HEK293 (cell line): ENCODE data around the gene TLE3.

Experiments used
- CTCF ChIA-PET: fragments of 350-600 bp; formaldehyde crosslinking; extraction: SDS; loops from one replicate; lab custom pipeline; 2021; ENCODE audit warnings: antibody characterized with exemption; lab: Yijun Ruan, JAX
- POLR2A ChIA-PET: fragments of 300-600 bp; formaldehyde crosslinking; extraction: SDS; loops from one replicate; lab custom pipeline; 2020; ENCODE audit warnings: antibody characterized with exemption, inconsistent platforms; lab: Yijun Ruan, JAX
- H3K27ac ChIP-seq: fragments of 200-500 bp; sonication (Bioruptor generic); 2 replicates; pipeline ENCODE4 v1.5.1; 2014; ENCODE audit warnings: low read depth, low read length, control low read depth, inconsistent platforms; ENCODE audit errors: extremely low read depth
- H3K36me3 ChIP-seq, 2 experiments: fragments of 200-500 bp in 1 of 2; sonication (Bioruptor generic) in 1 of 2; 1 replicate in 1 of 2; 2 replicates in 1 of 2; pipeline ENCODE4 v1.5.1; 2014 to 2017; ENCODE audit warnings: inconsistent platforms in 2 of 2, low read length in 2 of 2; ENCODE audit not compliant: control insufficient read depth in 2 of 2, insufficient read depth in 1 of 2
- H3K4me1 ChIP-seq: fragments of 200-500 bp; sonication (Bioruptor generic); 2 replicates; pipeline ENCODE4 v1.5.1; 2014; ENCODE audit warnings: mild to moderate bottlenecking, low read length, inconsistent platforms; ENCODE audit not compliant: control insufficient read depth, insufficient read depth
- H3K4me3 ChIP-seq: 2 replicates; pipeline ENCODE4 v1.5.1; 2011; ENCODE audit warnings: low read depth, mild to moderate bottlenecking, control low read depth, low read length, moderate library complexity
- H3K9me3 ChIP-seq: fragments of 200-500 bp; sonication (Bioruptor generic); 2 replicates; pipeline ENCODE4 v1.5.1; 2014; ENCODE audit warnings: low read depth, low read length, inconsistent platforms; ENCODE audit not compliant: control insufficient read depth, insufficient read depth
- FEZF1 ChIP-seq: fragments of 450-650 bp; formaldehyde crosslinking; IDR thresholded peaks from 2 replicates; pipeline ENCODE4 v1.5.1; 2016; ENCODE audit warnings: missing biosample characterization, missing genetic modification characterization
- HOXD13 ChIP-seq: sonication (generic); formaldehyde crosslinking; IDR thresholded peaks from 2 replicates; pipeline ENCODE4 v1.8.0; 2022; ENCODE audit warnings: missing genetic modification reagents, borderline replicate concordance
- IKZF3 ChIP-seq: fragments of 450-650 bp; IDR thresholded peaks from 2 replicates; pipeline ENCODE4 v1.5.0; 2018; ENCODE audit warnings: missing biosample characterization, mild to moderate bottlenecking, missing genetic modification characterization, moderate library complexity
- KLF10 ChIP-seq: fragments of 450-650 bp; IDR thresholded peaks from 2 replicates; pipeline ENCODE4 v1.5.1; 2018; ENCODE audit warnings: missing biosample characterization, mild to moderate bottlenecking, missing genetic modification characterization
- OVOL3 ChIP-seq: fragments of 450-650 bp; formaldehyde crosslinking; IDR thresholded peaks from 2 replicates; pipeline ENCODE4 v1.5.1; 2016; ENCODE audit warnings: missing biosample characterization, missing genetic modification characterization
- PRDM1 ChIP-seq: fragments of 450-650 bp; formaldehyde crosslinking; IDR thresholded peaks from 2 replicates; pipeline ENCODE4; 2016; ENCODE audit warnings: missing biosample characterization, missing genetic modification characterization
- SP7 ChIP-seq: fragments of 450-650 bp; formaldehyde crosslinking; IDR thresholded peaks from 2 replicates; pipeline ENCODE4 v1.5.1; 2016; ENCODE audit warnings: missing biosample characterization, missing genetic modification characterization
- ZBTB1 ChIP-seq: fragments of 450-650 bp; formaldehyde crosslinking; IDR thresholded peaks from 2 replicates; pipeline ENCODE4 v1.5.1; 2016; ENCODE audit warnings: missing biosample characterization, missing genetic modification characterization
- ZBTB17 ChIP-seq: fragments of 450-650 bp; formaldehyde crosslinking; IDR thresholded peaks from 2 replicates; pipeline ENCODE4 v1.5.1; 2016; ENCODE audit warnings: missing biosample characterization, missing genetic modification characterization
- ZBTB8A ChIP-seq: fragments of 450-650 bp; formaldehyde crosslinking; IDR thresholded peaks from 2 replicates; pipeline ENCODE4 v1.5.1; 2016; ENCODE audit warnings: missing biosample characterization, missing genetic modification characterization
- ZEB2 ChIP-seq: fragments of 450-650 bp; formaldehyde crosslinking; IDR thresholded peaks from 2 replicates; pipeline ENCODE4 v1.5.1; 2016; ENCODE audit warnings: missing biosample characterization, missing genetic modification characterization
- ZFP41 ChIP-seq: fragments of 450-650 bp; formaldehyde crosslinking; IDR thresholded peaks from 2 replicates; pipeline ENCODE4 v1.5.1; 2016; ENCODE audit warnings: missing biosample characterization, missing genetic modification characterization, borderline replicate concordance
- ZNF19 ChIP-seq: fragments of 450-650 bp; formaldehyde crosslinking; IDR thresholded peaks from 2 replicates; pipeline ENCODE4; 2016; ENCODE audit warnings: missing biosample characterization, missing genetic modification characterization, low read depth
- ZNF2 ChIP-seq: fragments of 450-650 bp; formaldehyde crosslinking; IDR thresholded peaks from 2 replicates; pipeline ENCODE4 v1.5.1; 2016; ENCODE audit warnings: missing biosample characterization, missing genetic modification characterization
- ZNF24 ChIP-seq: fragments of 450-650 bp; formaldehyde crosslinking; IDR thresholded peaks from 2 replicates; pipeline ENCODE4 v1.5.1; 2016; ENCODE audit warnings: missing biosample characterization, missing genetic modification characterization
- ZNF335 ChIP-seq: fragments of 450-650 bp; formaldehyde crosslinking; conservative IDR thresholded peaks from 2 replicates; pipeline ENCODE4 v1.5.1; 2016; ENCODE audit warnings: missing biosample characterization, missing genetic modification characterization
- ZNF473 ChIP-seq: fragments of 450-650 bp; formaldehyde crosslinking; IDR thresholded peaks from 2 replicates; pipeline ENCODE4 v1.5.1; 2017; ENCODE audit warnings: missing biosample characterization, missing genetic modification characterization
- ZNF501 ChIP-seq: fragments of 450-650 bp; formaldehyde crosslinking; IDR thresholded peaks from 2 replicates; pipeline ENCODE4 v1.5.1; 2016; ENCODE audit warnings: missing biosample characterization, missing genetic modification characterization
- ZNF555 ChIP-seq: fragments of 450-650 bp; formaldehyde crosslinking; conservative IDR thresholded peaks from 2 replicates; pipeline ENCODE4 v1.5.1; 2017; ENCODE audit warnings: missing biosample characterization, mild to moderate bottlenecking, missing genetic modification characterization, inconsistent platforms
- ZNF664 ChIP-seq: fragments of 450-650 bp; formaldehyde crosslinking; IDR thresholded peaks from 2 replicates; pipeline ENCODE4 v1.5.1; 2016; ENCODE audit warnings: missing biosample characterization, missing genetic modification characterization
- ZNF776 ChIP-seq: fragments of 450-650 bp; formaldehyde crosslinking; IDR thresholded peaks from 2 replicates; pipeline ENCODE4 v1.5.0; 2017; ENCODE audit warnings: missing biosample characterization, missing genetic modification characterization, borderline replicate concordance
- ZNF843 ChIP-seq: fragments of 450-650 bp; formaldehyde crosslinking; IDR thresholded peaks from 2 replicates; pipeline ENCODE4 v1.5.1; 2016; ENCODE audit warnings: missing biosample characterization, missing genetic modification characterization
- TF ChIP-seq, protein P1 (sequence below): fragments of 450-650 bp; formaldehyde crosslinking; IDR thresholded peaks from 2 replicates; pipeline ENCODE4 v1.5.1; 2016; ENCODE audit warnings: missing biosample characterization, missing genetic modification characterization
- TF ChIP-seq, protein P2 (sequence below): fragments of 450-650 bp; formaldehyde crosslinking; IDR thresholded peaks from 2 replicates; pipeline ENCODE4 v1.5.1; 2016; ENCODE audit warnings: missing biosample characterization, missing genetic modification characterization
- TF ChIP-seq, protein P3 (sequence below): fragments of 450-650 bp; formaldehyde crosslinking; IDR thresholded peaks from 2 replicates; pipeline ENCODE4 v1.5.1; 2016; ENCODE audit warnings: missing biosample characterization, missing genetic modification characterization, low read depth

TLE3 gene

DNA sequence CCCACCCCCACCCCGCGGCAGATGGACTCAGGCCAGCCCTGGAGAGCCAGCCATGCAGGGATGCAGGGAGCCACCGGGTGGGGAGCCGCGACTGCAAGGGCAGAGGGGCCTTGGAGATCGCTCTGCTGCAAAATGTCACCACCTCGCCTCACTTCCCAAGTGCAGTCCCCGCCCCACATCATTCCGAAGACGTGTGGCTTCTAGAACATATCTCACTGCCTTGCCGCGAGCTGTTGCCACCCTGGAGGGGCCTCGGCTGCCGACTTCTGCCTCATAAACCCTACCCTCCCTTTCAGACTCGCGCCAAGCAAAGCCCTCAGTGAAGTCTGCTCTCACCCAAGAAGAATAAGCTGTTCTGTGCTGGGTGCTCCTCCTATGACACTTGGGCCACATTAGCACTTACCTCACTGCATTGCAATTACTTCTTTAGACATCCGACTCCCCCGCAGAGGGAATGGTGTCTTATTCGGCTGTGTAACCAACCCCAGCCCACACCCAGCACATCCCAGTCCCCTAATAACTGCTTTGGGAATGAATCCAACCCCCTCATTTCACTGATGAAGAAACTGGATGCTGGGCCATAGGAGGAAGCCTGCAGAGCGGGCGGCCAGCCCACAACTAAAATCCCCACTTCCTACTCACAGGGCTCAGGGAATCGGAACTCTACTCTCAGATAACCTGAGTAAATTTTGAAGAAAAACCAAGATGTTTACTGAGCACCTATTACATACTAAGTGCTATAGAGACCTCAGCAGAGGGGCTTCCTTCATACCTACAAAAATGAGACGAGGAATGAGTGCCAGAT, 8.6 kb downstream of the TLE3 start (continued):
- TF ChIP-seq SP7 (tag by site-specific recombination) (peak; percentile 100), ZNF2 (tag by site-specific recombination) (peak; percentile 51; the same call in 1 of the 2 replicates), ZNF843 (tag by site-specific recombination) (peak; percentile 82), ZNF776 (tag by site-specific recombination) (no peak), ZNF473 (tag by site-specific recombination) (no peak), ZNF664 (tag by site-specific recombination) (peak; percentile 96), ZEB2 (peak; percentile 93), KLF10 (peak; percentile 45; the same call in 1 of the 2 replicates), ZNF335 (tag by site-specific recombination) (no peak), IKZF3 (tag by site-specific recombination) (peak; percentile 14; the same call in 1 of the 2 replicates), ZFP41 (tag by site-specific recombination) (no peak), HOXD13 (CRISPR knock-in tag) (no peak), ZNF24 (tag by site-specific recombination) (peak; percentile 80; the same call in 1 of the 2 replicates), ZNF501 (tag by site-specific recombination) (peak; percentile 65; the same call in 1 of the 2 replicates), FEZF1 (tag by site-specific recombination) (peak; percentile 27; the same call in 1 of the 2 replicates), ZNF19 (no peak), ZNF555 (tag by site-specific recombination) (no peak), ZBTB1 (0 out of 2 replicates have a peak, but pooled peaks have one; percentile 49), ZBTB8A (peak; percentile 66; the same call in 1 of the 2 replicates), ZBTB17 (tag by site-specific recombination) (peak; percentile 41; the same call in 1 of the 2 replicates)
- TF ChIP-seq, protein P1, sequence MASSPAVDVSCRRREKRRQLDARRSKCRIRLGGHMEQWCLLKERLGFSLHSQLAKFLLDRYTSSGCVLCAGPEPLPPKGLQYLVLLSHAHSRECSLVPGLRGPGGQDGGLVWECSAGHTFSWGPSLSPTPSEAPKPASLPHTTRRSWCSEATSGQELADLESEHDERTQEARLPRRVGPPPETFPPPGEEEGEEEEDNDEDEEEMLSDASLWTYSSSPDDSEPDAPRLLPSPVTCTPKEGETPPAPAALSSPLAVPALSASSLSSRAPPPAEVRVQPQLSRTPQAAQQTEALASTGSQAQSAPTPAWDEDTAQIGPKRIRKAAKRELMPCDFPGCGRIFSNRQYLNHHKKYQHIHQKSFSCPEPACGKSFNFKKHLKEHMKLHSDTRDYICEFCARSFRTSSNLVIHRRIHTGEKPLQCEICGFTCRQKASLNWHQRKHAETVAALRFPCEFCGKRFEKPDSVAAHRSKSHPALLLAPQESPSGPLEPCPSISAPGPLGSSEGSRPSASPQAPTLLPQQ (tag by site-specific recombination), result 0 out of 2 replicates have a peak, but pooled peaks have one; percentile 49
- TF ChIP-seq, protein P2, sequence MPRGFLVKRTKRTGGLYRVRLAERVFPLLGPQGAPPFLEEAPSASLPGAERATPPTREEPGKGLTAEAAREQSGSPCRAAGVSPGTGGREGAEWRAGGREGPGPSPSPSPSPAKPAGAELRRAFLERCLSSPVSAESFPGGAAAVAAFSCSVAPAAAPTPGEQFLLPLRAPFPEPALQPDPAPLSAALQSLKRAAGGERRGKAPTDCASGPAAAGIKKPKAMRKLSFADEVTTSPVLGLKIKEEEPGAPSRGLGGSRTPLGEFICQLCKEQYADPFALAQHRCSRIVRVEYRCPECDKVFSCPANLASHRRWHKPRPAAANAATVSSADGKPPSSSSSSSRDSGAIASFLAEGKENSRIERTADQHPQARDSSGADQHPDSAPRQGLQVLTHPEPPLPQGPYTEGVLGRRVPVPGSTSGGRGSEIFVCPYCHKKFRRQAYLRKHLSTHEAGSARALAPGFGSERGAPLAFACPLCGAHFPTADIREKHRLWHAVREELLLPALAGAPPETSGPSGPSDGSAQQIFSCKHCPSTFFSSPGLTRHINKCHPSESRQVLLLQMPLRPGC (tag by site-specific recombination), result peak; percentile 45; the same call in 1 of the 2 replicates
- TF ChIP-seq, protein P3, sequence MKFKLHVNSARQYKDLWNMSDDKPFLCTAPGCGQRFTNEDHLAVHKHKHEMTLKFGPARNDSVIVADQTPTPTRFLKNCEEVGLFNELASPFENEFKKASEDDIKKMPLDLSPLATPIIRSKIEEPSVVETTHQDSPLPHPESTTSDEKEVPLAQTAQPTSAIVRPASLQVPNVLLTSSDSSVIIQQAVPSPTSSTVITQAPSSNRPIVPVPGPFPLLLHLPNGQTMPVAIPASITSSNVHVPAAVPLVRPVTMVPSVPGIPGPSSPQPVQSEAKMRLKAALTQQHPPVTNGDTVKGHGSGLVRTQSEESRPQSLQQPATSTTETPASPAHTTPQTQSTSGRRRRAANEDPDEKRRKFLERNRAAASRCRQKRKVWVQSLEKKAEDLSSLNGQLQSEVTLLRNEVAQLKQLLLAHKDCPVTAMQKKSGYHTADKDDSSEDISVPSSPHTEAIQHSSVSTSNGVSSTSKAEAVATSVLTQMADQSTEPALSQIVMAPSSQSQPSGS (tag by site-specific recombination), result 0 out of 2 replicates have a peak, but pooled peaks have one; percentile 38

DNA sequence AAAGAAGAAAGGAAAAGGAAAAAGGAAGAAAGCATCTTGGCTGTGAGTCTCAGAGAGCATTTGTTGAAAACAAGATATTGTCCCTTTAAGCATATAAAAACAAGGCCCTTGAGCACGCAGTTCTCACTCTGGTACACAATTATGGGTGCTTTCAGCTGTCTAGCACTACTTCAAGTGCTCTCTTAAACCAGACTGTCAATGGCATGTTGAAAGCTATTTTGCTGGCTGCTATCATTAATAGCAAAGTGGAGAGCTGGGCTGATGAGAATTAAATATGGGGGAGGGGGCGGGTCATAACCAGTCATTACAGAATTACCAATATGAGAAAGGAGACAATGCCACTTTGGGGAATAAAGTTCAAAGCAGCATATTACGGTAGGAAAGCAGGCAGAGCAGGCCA, 9.3 kb downstream of the TLE3 start:
- H3K4me3 ChIP-seq, result no peak overlapping the region
- no peaks in the 10 kb centered on the region for H3K9me3 ChIP-seq
- H3K36me3 ChIP-seq, result peaks cover 41 to 94% of the 10 kb centered on the region in 2 experiments
- no peak overlapping the region for H3K27ac ChIP-seq
- CTCF ChIA-PET, result interaction anchor here (0.7 kb wide), 2 partner anchors 303 to 512 kb away, joined by 3 read pairs; no protein-coding TSS in a partner anchor
- POLR2A ChIA-PET, result interaction anchor here (0.7 to 1.4 kb wide), 3 partner anchors 9 to 23 kb away, joined by 3 to 4 read pairs (median 4); partner anchors contain the start of gene TLE3
- peaks cover 54% of the 10 kb centered on the region for H3K4me1 ChIP-seq
- TF ChIP-seq PRDM1 (tag by site-specific recombination), result 0 out of 2 replicates have a peak, but pooled peaks have one; percentile 34
- no peak for TF ChIP-seq OVOL3 (tag by site-specific recombination)
